SIG-M5 (cell line): ENCODE measurements around the gene ALPG.
"Not testable (repeated sequence)": the region's sequence is repeated elsewhere in the genome, so short reads cannot be mapped to it uniquely, and the experiment has no call there.

Source experiments
- DNase-seq: peaks from one replicate; lab custom pipeline; 2025; lab: John Stamatoyannopoulos, UW

The ALPG gene

DNA sequence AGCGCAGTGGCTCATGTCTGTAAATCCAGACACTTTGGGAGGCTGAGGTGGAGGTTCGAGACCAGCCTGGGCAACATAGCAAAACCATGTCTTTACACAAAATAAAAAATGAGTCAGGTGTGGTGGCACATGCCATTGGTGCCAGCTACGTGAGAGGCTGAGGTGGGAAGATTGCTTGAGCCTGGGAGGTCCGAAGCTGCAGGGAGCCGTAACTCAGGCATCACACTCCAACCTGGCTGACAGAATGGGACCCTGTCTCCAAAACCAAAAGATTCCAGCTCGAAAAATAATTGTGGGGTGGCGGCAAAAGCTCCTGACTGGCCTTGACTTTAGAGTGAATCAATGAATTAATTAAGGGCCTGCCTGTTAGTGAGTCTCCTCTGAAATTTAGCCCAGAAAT is 29.3 kb upstream of the ALPG start:
- DNase-seq = no peak

- no peak for DNase-seq
Measured at GRCh38 chr2:232377841-232378734, 28.6 kb upstream of the ALPG start.

DNA sequence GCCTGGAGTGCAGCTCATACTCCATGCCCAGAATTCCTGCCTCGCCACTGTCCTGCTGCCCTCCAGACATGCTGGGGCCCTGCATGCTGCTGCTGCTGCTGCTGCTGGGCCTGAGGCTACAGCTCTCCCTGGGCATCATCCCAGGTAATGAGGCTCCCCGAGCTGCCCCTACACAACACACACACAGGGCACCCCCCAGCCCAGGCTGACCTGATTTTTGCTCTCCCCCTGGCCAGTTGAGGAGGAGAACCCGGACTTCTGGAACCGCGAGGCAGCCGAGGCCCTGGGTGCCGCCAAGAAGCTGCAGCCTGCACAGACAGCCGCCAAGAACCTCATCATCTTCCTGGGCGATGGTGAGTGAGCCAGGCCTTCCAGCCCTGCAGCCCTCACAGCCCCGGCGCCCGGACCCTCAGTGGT is 27.9 kb upstream of the ALPG start, which contains the start of gene ALPP:
Gene ALPP, plus strand, starts transcription at position 17 of the 417 bp plus-strand sequence. Its CDS starts 52 bp downstream, at position 69.
- DNase-seq = not testable (repeated sequence)

- DNase-seq = not testable (repeated sequence)
Measured at GRCh38 chr2:232379610-232380590, 26.7 kb upstream of the ALPG start.

DNA sequence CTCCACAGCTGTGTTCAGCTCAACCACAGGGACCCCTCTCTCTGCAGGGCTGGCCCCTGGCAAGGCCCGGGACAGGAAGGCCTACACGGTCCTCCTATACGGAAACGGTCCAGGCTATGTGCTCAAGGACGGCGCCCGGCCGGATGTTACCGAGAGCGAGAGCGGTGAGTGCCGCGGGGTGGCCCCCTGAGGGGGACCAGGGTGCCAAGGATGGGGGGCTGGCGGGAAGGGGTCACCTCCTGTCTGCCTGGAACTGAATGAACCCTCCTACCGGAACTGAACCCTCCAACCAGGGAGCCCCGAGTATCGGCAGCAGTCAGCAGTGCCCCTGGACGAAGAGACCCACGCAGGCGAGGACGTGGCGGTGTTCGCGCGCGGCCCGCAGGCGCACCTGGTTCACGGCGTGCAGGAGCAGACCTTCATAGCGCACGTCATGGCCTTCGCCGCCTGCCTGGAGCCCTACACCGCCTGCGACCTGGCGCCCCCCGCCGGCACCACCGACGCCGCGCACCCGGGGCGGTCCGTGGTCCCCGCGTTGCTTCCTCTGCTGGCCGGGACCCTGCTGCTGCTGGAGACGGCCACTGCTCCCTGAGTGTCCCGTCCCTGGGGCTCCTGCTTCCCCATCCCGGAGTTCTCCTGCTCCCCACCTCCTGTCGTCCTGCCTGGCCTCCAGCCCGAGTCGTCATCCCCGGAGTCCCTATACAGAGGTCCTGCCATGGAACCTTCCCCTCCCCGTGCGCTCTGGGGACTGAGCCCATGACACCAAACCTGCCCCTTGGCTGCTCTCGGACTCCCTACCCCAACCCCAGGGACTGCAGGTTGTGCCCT is 25.2 kb upstream of the ALPG start:
- DNase-seq = not testable (repeated sequence)

- no peak for DNase-seq
Measured at GRCh38 chr2:232382331-232383225, 24.1 kb upstream of the ALPG start.

DNA sequence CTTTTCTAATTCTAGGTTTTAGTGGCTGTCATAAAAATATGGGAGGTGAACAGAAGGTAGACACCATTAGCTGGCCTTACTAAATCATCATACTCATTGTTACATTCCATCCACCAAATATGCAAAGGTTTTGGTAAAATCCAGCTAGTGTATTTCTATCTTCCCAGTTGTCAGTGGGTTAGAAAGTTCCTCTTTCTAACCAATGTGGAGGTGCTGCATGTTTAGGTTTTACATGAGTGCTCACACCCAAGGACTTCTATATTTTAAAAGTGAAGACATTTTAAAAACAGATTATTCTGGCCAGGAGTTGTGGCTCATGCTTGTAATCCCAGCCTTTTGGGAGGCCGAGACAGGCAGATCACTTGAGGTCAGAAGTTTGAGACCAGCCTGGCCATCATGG is 22.2 kb upstream of the ALPG start:
- no peak for DNase-seq

GRCh38 chr2:232385058-232385457 is 21.6 kb upstream of the ALPG start:
- not testable (repeated sequence) for DNase-seq

DNA sequence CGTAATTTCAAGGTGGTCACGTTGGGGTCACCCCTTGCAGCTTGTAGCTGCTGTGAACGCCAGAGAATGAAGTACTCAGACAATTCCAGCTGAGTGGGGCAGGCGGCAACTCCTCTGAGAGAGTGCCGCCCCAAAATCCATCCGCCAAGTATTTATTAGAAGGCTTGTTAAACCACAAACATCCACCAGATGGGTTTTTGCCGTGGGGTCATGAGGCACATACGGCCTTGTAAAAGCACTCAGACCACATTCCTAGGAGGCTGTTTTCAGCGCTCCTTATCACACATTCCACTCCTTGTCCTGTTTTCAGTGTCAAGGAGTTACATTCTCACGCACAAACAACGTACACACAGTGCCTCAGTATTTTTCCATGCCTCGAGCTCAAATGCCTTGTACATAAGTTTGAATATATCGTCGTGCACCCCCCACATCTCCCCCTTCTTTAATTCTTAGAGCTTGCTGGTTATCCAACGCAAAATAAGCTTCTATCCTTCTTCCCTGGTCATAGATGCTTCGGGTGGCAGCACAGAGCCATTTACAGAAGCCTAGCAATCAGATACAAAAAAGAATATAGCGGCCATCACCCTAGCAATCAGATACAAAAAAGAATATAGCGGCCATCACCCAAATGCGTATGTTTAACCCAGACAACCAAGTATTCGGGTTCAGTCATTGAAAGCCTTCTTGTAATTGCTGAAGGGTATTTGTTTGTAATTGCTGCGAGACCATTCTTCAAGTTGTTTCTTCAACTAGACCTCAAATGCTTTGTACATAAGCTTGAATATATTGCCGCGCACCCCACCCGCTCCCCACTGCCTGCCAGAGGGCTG is 20.8 kb upstream of the ALPG start:
- DNase-seq = no peak

GRCh38 chr2:232386490-232386739 is 20.2 kb upstream of the ALPG start:
- no peak for DNase-seq

DNA sequence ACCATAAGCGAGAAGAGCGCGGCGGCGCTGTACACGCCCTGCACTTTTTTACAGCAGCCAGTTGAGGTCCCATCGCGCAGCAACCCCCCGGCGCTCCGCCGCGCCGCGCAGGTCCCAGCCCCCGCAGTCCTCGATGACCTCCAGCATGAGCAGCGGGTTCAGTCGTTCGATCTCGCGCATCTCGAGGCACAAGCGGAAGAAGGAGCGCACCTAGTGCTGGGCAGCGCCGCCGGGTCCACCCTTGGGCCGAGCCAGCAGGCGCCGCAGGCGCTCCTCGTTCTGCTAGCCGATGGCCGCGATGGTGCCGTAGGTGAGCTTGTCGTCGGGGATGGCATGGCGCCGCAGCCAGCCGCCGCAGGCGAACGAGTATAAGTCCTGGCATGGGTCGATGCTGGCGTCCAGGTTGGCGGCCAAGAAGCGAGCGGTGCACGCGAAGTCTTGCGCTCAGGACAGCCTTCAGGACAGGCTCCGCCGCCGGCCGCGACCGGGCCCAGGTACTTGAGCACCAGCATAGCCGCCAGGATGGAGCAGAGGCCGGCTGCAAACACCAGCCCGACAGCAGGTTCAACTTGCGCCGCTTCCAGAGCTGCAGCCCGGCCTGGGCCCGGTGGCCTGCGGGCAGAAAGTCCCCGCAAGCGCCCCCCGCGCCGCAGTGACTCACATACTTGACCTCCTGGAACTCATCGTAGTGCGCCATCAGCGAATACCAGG is 19.7 kb upstream of the ALPG start:
- DNase-seq = no peak

- no peak for DNase-seq
Measured at GRCh38 chr2:232387451-232388171, 19.0 kb upstream of the ALPG start.

- DNase-seq = no peak
Measured at GRCh38 chr2:232388324-232388891, 18.2 kb upstream of the ALPG start.

- DNase-seq = no peak
Measured at GRCh38 chr2:232389327-232389726, 17.3 kb upstream of the ALPG start.

- no peak for DNase-seq
Measured at GRCh38 chr2:232390661-232391060, 16.0 kb upstream of the ALPG start.

DNA sequence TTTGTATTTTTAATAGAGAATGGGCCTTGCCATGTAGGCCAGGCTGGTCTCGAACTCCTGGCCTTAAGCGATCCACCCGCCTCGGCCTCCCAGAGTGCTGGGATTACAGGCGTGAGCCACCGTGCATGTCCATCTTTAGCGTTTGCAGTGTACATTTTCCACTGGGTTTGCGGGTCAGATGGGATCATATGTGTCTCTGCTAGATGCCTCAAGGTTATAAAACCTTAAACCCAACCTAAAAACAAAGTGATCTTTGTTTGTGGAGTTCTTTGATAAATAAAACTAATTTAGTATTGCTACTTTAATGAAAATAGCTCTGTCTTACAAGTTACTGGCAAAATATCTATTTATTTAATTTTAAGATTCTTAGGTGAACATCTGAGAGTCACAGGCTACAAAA is 13.1 kb upstream of the ALPG start:
- no peak for DNase-seq

GRCh38 chr2:232394431-232394830 is 12.2 kb upstream of the ALPG start:
- DNase-seq = not testable (repeated sequence)

- DNase-seq = no peak
Measured at GRCh38 chr2:232395586-232395985, 11.1 kb upstream of the ALPG start.
